Skeletal muscle tissue (tissue), 4 donors: ENCODE data around the gene METTL22. TPM values are rescaled to one million over a fixed set of nuclear protein-coding genes. Genes with fewer than 3 reads are reported as not detected.
A peak's percentile ranks its signal among the peaks of the same experiment; 100 is the strongest.

Experiments
- H3K27ac ChIP-seq: one replicate; pipeline ENCODE4 v1.7.0; 2013; ENCODE audit warnings: mild to moderate bottlenecking, low read depth, low read length, inconsistent platforms
- H3K27me3 ChIP-seq, 3 donors: one replicate each; pipeline ENCODE4 v1.7.0; 2013; ENCODE audit warnings: low read length in 3 of 3; ENCODE audit not compliant: control insufficient read depth in 3 of 3, insufficient read depth in 3 of 3
- H3K36me3 ChIP-seq, 3 donors: one replicate each; pipeline ENCODE4 v1.7.0; 2013; ENCODE audit warnings: low read length in 3 of 3; ENCODE audit not compliant: control insufficient read depth in 3 of 3, insufficient read depth in 3 of 3
- H3K4me1 ChIP-seq, 3 donors: one replicate each; pipeline ENCODE4 v1.7.0; 2013; ENCODE audit warnings: low read length in 3 of 3, mild to moderate bottlenecking in 3 of 3; ENCODE audit not compliant: control insufficient read depth in 3 of 3, insufficient read depth in 3 of 3
- H3K4me3 ChIP-seq, 3 donors: one replicate each; pipeline ENCODE4 v1.7.0; 2013; ENCODE audit warnings: low read length in 3 of 3
- H3K9ac ChIP-seq, 3 donors: one replicate each; pipeline ENCODE4 v1.7.0; 2013; ENCODE audit warnings: low read length in 3 of 3, mild to moderate bottlenecking in 3 of 3, moderate library complexity in 2 of 3, low read depth in 1 of 3
- H3K9me3 ChIP-seq, 3 donors: one replicate each; pipeline ENCODE4 v1.7.0; 2013; ENCODE audit warnings: low read length in 3 of 3; ENCODE audit not compliant: control insufficient read depth in 3 of 3
- total RNA-seq: library from RNA; depleted of rRNA; stranded (reverse); fragments of >200 nt; gene quantifications from one replicate; pipeline ENCODE4 v1.2.3, GENCODE V29; 2014
- donor health status: Osteomylitis.

The METTL22 gene
- total RNA-seq, 1 donor from 2014 or later: 12.0 TPM

- Histone ChIP-seq H3K27ac (no peak overlapping the region), H3K36me3 (peaks cover 62 to 76% (median 76%) of the 10 kb centered on the region in 3 donors), H3K9ac (no peak overlapping the region), H3K9me3 (no peaks in the 10 kb centered on the region), H3K4me1 (peaks cover 0 to 2% (median 0%) of the 10 kb centered on the region in 3 donors), H3K27me3 (no peaks in the 10 kb centered on the region), H3K4me3 (no peak overlapping the region)
Observed at GRCh38 chr16:8628981-8629725, 7.7 kb downstream of the METTL22 start.

- Histone ChIP-seq H3K4me1 (peaks cover 0 to 2% (median 0%) of the 10 kb centered on the region in 3 donors), H3K27me3 (no peaks in the 10 kb centered on the region), H3K9ac (no peak overlapping the region), H3K36me3 (peaks cover 69 to 85% (median 81%) of the 10 kb centered on the region in 3 donors), H3K27ac (no peak overlapping the region), H3K9me3 (no peaks in the 10 kb centered on the region), H3K4me3 (no peak overlapping the region)
Observed at GRCh38 chr16:8630255-8630953, 8.9 kb downstream of the METTL22 start.

- no peaks in the 10 kb centered on the region for H3K9me3 ChIP-seq
- no peaks in the 10 kb centered on the region for H3K27me3 ChIP-seq
- no peak overlapping the region for H3K4me3 ChIP-seq
- H3K36me3 ChIP-seq: peaks cover 67 to 83% (median 78%) of the 10 kb centered on the region in 3 donors
- H3K9ac ChIP-seq: no peak overlapping the region
- H3K27ac ChIP-seq: no peak overlapping the region
- peaks cover 0 to 2% (median 0%) of the 10 kb centered on the region in 3 donors for H3K4me1 ChIP-seq
Observed at GRCh38 chr16:8631373-8631772, 9.9 kb downstream of the METTL22 start.

- peaks cover 0 to 2% (median 0%) of the 10 kb centered on the region in 3 donors for H3K4me1 ChIP-seq
- peaks cover 70 to 85% (median 81%) of the 10 kb centered on the region in 3 donors for H3K36me3 ChIP-seq
- no peaks in the 10 kb centered on the region for H3K27me3 ChIP-seq
- peak overlapping the region; percentile 12 for H3K27ac ChIP-seq
- no peak overlapping the region for H3K4me3 ChIP-seq
- no peaks in the 10 kb centered on the region for H3K9me3 ChIP-seq
- H3K9ac ChIP-seq: no peak overlapping the region
Observed at GRCh38 chr16:8631818-8632465, 10.4 kb downstream of the METTL22 start.

- Histone ChIP-seq H3K27me3 (no peaks in the 10 kb centered on the region), H3K4me1 (peaks cover 0 to 2% (median 0%) of the 10 kb centered on the region in 3 donors), H3K27ac (peak overlapping the region; percentile 12), H3K9ac (no peak overlapping the region), H3K9me3 (no peaks in the 10 kb centered on the region), H3K4me3 (no peak overlapping the region), H3K36me3 (peaks cover 70 to 84% (median 80%) of the 10 kb centered on the region in 3 donors)
Observed at GRCh38 chr16:8632675-8633182, 11.2 kb downstream of the METTL22 start.

- H3K4me1 ChIP-seq: peaks cover 0 to 2% (median 0%) of the 10 kb centered on the region in 3 donors
- peaks cover 65 to 81% (median 78%) of the 10 kb centered on the region in 3 donors for H3K36me3 ChIP-seq
- no peaks in the 10 kb centered on the region for H3K27me3 ChIP-seq
- H3K9me3 ChIP-seq: no peaks in the 10 kb centered on the region
- no peak overlapping the region for H3K27ac ChIP-seq
- no peak overlapping the region for H3K4me3 ChIP-seq
- no peak overlapping the region for H3K9ac ChIP-seq
Observed at GRCh38 chr16:8634991-8635736, 13.7 kb downstream of the METTL22 start.

- peaks cover 77 to 83% (median 78%) of the 10 kb centered on the region in 3 donors for H3K36me3 ChIP-seq
Observed at GRCh38 chr16:8639694-8640093, 18.2 kb downstream of the METTL22 start.

GRCh38 chr16:8641671-8642070 is 20.2 kb downstream of the METTL22 start:
- Histone ChIP-seq H3K27me3 (no peaks in the 10 kb centered on the region), H3K9me3 (no peaks in the 10 kb centered on the region), H3K4me1 (no peaks in the 10 kb centered on the region), H3K36me3 (peaks cover 77 to 87% (median 83%) of the 10 kb centered on the region in 3 donors), H3K27ac (no peak overlapping the region), H3K9ac (no peak overlapping the region), H3K4me3 (no peak overlapping the region)

More at GRCh38 chr16:8639694-8640093, 18.2 kb downstream of the METTL22 start:
- no peaks in the 10 kb centered on the region for H3K9me3 ChIP-seq
- H3K4me1 ChIP-seq: no peaks in the 10 kb centered on the region
- no peak overlapping the region for H3K4me3 ChIP-seq
- no peaks in the 10 kb centered on the region for H3K27me3 ChIP-seq
- no peak overlapping the region for H3K27ac ChIP-seq
- H3K9ac ChIP-seq: no peak overlapping the region

- Histone ChIP-seq H3K4me3 (no peak overlapping the region), H3K27me3 (no peaks in the 10 kb centered on the region), H3K9ac (no peak overlapping the region), H3K4me1 (no peaks in the 10 kb centered on the region), H3K27ac (no peak overlapping the region), H3K9me3 (no peaks in the 10 kb centered on the region), H3K36me3 (peaks cover 78 to 87% (median 83%) of the 10 kb centered on the region in 3 donors)
Observed at GRCh38 chr16:8642146-8642545, 20.6 kb downstream of the METTL22 start.
